GM21529 (cell line): ENCODE measurements around the gene GRXCR2.
"Not testable (repeated sequence)": the region's sequence is repeated elsewhere in the genome, so short reads cannot be mapped to it uniquely, and the experiment has no call there.

ENCODE experiments used
- ATAC-seq: cut with Tn5 transposase; IDR thresholded peaks from one replicate; pipeline ENCODE4 v1.9.1; 2021; ENCODE audit not compliant: unreplicated experiment

The GRXCR2 gene

GRCh38 chr5:145872914-145873313, at the start of gene GRXCR2:
TSS of gene GRXCR2 (minus strand) at chr5:145873014. CDS start at chr5:145872968, 46 bp downstream.
- ATAC-seq = no peak

- ATAC-seq = no peak
Observed at GRCh38 chr5:145922059-145922458, 49.2 kb upstream of the GRXCR2 start.

- no peak for ATAC-seq
Observed at GRCh38 chr5:145921211-145921610, 48.4 kb upstream of the GRXCR2 start.

GRCh38 chr5:145920542-145921210, 47.9 kb upstream of the GRXCR2 start:
- ATAC-seq = no peak

GRCh38 chr5:145919413-145919812, 46.6 kb upstream of the GRXCR2 start:
- ATAC-seq = no peak

- no peak for ATAC-seq
Observed at GRCh38 chr5:145918397-145918796, 45.6 kb upstream of the GRXCR2 start.

GRCh38 chr5:145917288-145917687, 44.5 kb upstream of the GRXCR2 start:
- no peak for ATAC-seq

GRCh38 chr5:145915970-145916638, 43.3 kb upstream of the GRXCR2 start:
- no peak for ATAC-seq

- ATAC-seq = no peak
Observed at GRCh38 chr5:145913701-145914100, 40.9 kb upstream of the GRXCR2 start.

- no peak for ATAC-seq
Observed at GRCh38 chr5:145912594-145912993, 39.8 kb upstream of the GRXCR2 start.

GRCh38 chr5:145912019-145912418, 39.2 kb upstream of the GRXCR2 start:
- ATAC-seq = no peak

GRCh38 chr5:145911164-145911563, 38.4 kb upstream of the GRXCR2 start:
- no peak for ATAC-seq

GRCh38 chr5:145908206-145908960, 35.6 kb upstream of the GRXCR2 start:
- no peak for ATAC-seq

GRCh38 chr5:145906401-145906800, 33.6 kb upstream of the GRXCR2 start:
- ATAC-seq = no peak

- no peak for ATAC-seq
Observed at GRCh38 chr5:145904743-145905142, 31.9 kb upstream of the GRXCR2 start.

GRCh38 chr5:145903867-145904266, 31.1 kb upstream of the GRXCR2 start:
- no peak for ATAC-seq

GRCh38 chr5:145903113-145903512, 30.3 kb upstream of the GRXCR2 start:
- ATAC-seq = no peak

GRCh38 chr5:145902421-145902820, 29.6 kb upstream of the GRXCR2 start:
- no peak for ATAC-seq

- ATAC-seq = no peak
Observed at GRCh38 chr5:145898171-145898570, 25.4 kb upstream of the GRXCR2 start.

- ATAC-seq = not testable (repeated sequence)
Observed at GRCh38 chr5:145891378-145891777, 18.6 kb upstream of the GRXCR2 start.

- ATAC-seq = no peak
Observed at GRCh38 chr5:145889611-145890010, 16.8 kb upstream of the GRXCR2 start.

- peak; percentile 53 for ATAC-seq
Observed at GRCh38 chr5:145887976-145888574, 15.3 kb upstream of the GRXCR2 start.
